Skeletal muscle satellite cell (primary cell): ENCODE data around the gene PTPRG. TPM values are rescaled to one million over a fixed set of nuclear protein-coding genes. Genes with fewer than 3 reads are reported as not detected.
A peak's percentile ranks its signal among the peaks of the same experiment; 100 is the strongest.

Experiments
- H3K27me3 ChIP-seq: 2 replicates; pipeline ENCODE4 v1.7.0; 2013; ENCODE audit warnings: low read length; ENCODE audit not compliant: control insufficient read depth, insufficient read depth
- H3K36me3 ChIP-seq: 2 replicates; pipeline ENCODE4 v1.7.0; 2013; ENCODE audit warnings: mild to moderate bottlenecking, control low read depth, low read length; ENCODE audit not compliant: insufficient read depth
- H3K4me1 ChIP-seq: 2 replicates; pipeline ENCODE4 v1.7.0; 2013; ENCODE audit warnings: low read length; ENCODE audit not compliant: control insufficient read depth, insufficient read depth
- H3K4me2 ChIP-seq: 2 replicates; pipeline ENCODE4 v1.7.0; 2013; ENCODE audit warnings: mild to moderate bottlenecking, low read length
- H3K4me3 ChIP-seq: 2 replicates; pipeline ENCODE4 v1.7.0; 2013; ENCODE audit warnings: low read length
- H3K9ac ChIP-seq: 2 replicates; pipeline ENCODE4 v1.7.0; 2013; ENCODE audit warnings: mild to moderate bottlenecking, low read depth, low read length, moderate library complexity
- H3K9me3 ChIP-seq: replicated peaks from 2 replicates; pipeline ENCODE4 v1.7.0; 2013; ENCODE audit warnings: mild to moderate bottlenecking, control low read depth, low read length
- total RNA-seq: library from RNA; depleted of rRNA; stranded (reverse); fragments of >200 nt; gene quantifications from 2 replicates; pipeline ENCODE4 v1.2.3, GENCODE V29; 2012; rRNA removed

PTPRG gene
- 41.3 and 52.2 TPM in 2 replicates for total RNA-seq

GRCh38 chr3:61561374-61562041 lies at the start of gene PTPRG:
TSS of gene PTPRG (plus strand) at chr3:61561571. CDS start at chr3:61562288, 717 bp downstream.
- peaks cover 32% of the 10 kb centered on the region for H3K4me1 ChIP-seq

GRCh38 chr3:61518590-61518989 lies 42.8 kb upstream of the PTPRG start:
- no peak overlapping the region for H3K9ac ChIP-seq
- H3K4me2 ChIP-seq = no peak overlapping the region
- no peaks in the 10 kb centered on the region for H3K9me3 ChIP-seq
- no peaks in the 10 kb centered on the region for H3K27me3 ChIP-seq
- H3K4me1 ChIP-seq = no peaks in the 10 kb centered on the region
- H3K36me3 ChIP-seq = no peaks in the 10 kb centered on the region
- H3K4me3 ChIP-seq = no peak overlapping the region

More at GRCh38 chr3:61561374-61562041, at the start of gene PTPRG:
- no peaks in the 10 kb centered on the region for H3K36me3 ChIP-seq
- H3K4me2 ChIP-seq = peak within 1 kb of the TSS; percentile 100
- no peaks in the 10 kb centered on the region for H3K27me3 ChIP-seq
- H3K9ac ChIP-seq = peak within 1 kb of the TSS; percentile 96
- H3K9me3 ChIP-seq = no peaks in the 10 kb centered on the region
- H3K4me3 ChIP-seq = peak within 1 kb of the TSS; percentile 89

GRCh38 chr3:61520966-61521628 lies 40.3 kb upstream of the PTPRG start:
- Histone ChIP-seq H3K4me2 (no peak overlapping the region), H3K36me3 (no peaks in the 10 kb centered on the region), H3K27me3 (no peaks in the 10 kb centered on the region)

GRCh38 chr3:61522060-61522459 lies 39.3 kb upstream of the PTPRG start:
- Histone ChIP-seq H3K4me1 (no peaks in the 10 kb centered on the region), H3K4me2 (no peak overlapping the region), H3K4me3 (no peak overlapping the region), H3K27me3 (no peaks in the 10 kb centered on the region), H3K9ac (no peak overlapping the region), H3K36me3 (no peaks in the 10 kb centered on the region), H3K9me3 (no peaks in the 10 kb centered on the region)

More at GRCh38 chr3:61520966-61521628, 40.3 kb upstream of the PTPRG start:
- H3K9ac ChIP-seq = no peak overlapping the region
- H3K4me1 ChIP-seq = no peaks in the 10 kb centered on the region
- H3K4me3 ChIP-seq = no peak overlapping the region
- H3K9me3 ChIP-seq = no peaks in the 10 kb centered on the region

- Histone ChIP-seq H3K36me3 (no peaks in the 10 kb centered on the region), H3K27me3 (no peaks in the 10 kb centered on the region), H3K9ac (no peak overlapping the region), H3K4me2 (no peak overlapping the region), H3K4me1 (no peaks in the 10 kb centered on the region), H3K9me3 (no peaks in the 10 kb centered on the region), H3K4me3 (no peak overlapping the region)
Observed at GRCh38 chr3:61522626-61523025, 38.7 kb upstream of the PTPRG start.

- H3K36me3 ChIP-seq = no peaks in the 10 kb centered on the region
- no peaks in the 10 kb centered on the region for H3K4me1 ChIP-seq
- no peaks in the 10 kb centered on the region for H3K9me3 ChIP-seq
- no peak overlapping the region for H3K4me3 ChIP-seq
- no peak overlapping the region for H3K9ac ChIP-seq
- no peak overlapping the region for H3K4me2 ChIP-seq
- H3K27me3 ChIP-seq = no peaks in the 10 kb centered on the region
Observed at GRCh38 chr3:61524933-61525332, 36.4 kb upstream of the PTPRG start.

- Histone ChIP-seq H3K4me2 (no peak overlapping the region), H3K4me1 (no peaks in the 10 kb centered on the region), H3K4me3 (no peak overlapping the region), H3K36me3 (no peaks in the 10 kb centered on the region), H3K9me3 (no peaks in the 10 kb centered on the region), H3K27me3 (peaks cover 4% of the 10 kb centered on the region), H3K9ac (no peak overlapping the region)
Observed at GRCh38 chr3:61526308-61526707, 35.1 kb upstream of the PTPRG start.

- H3K9ac ChIP-seq = no peak overlapping the region
Observed at GRCh38 chr3:61527011-61527410, 34.4 kb upstream of the PTPRG start.

GRCh38 chr3:61530355-61530754 lies 31.0 kb upstream of the PTPRG start:
- H3K4me1 ChIP-seq = no peaks in the 10 kb centered on the region
- peaks cover 14% of the 10 kb centered on the region for H3K27me3 ChIP-seq
- H3K9me3 ChIP-seq = no peaks in the 10 kb centered on the region
- H3K4me2 ChIP-seq = no peak overlapping the region
- H3K9ac ChIP-seq = no peak overlapping the region
- no peak overlapping the region for H3K4me3 ChIP-seq
- no peaks in the 10 kb centered on the region for H3K36me3 ChIP-seq

More at GRCh38 chr3:61527011-61527410, 34.4 kb upstream of the PTPRG start:
- Histone ChIP-seq H3K27me3 (peaks cover 11% of the 10 kb centered on the region), H3K9me3 (no peaks in the 10 kb centered on the region), H3K4me1 (no peaks in the 10 kb centered on the region), H3K36me3 (no peaks in the 10 kb centered on the region), H3K4me3 (no peak overlapping the region), H3K4me2 (no peak overlapping the region)

- Histone ChIP-seq H3K9ac (no peak overlapping the region), H3K27me3 (peaks cover 14% of the 10 kb centered on the region), H3K4me1 (no peaks in the 10 kb centered on the region), H3K36me3 (no peaks in the 10 kb centered on the region), H3K4me2 (no peak overlapping the region), H3K4me3 (no peak overlapping the region), H3K9me3 (no peaks in the 10 kb centered on the region)
Observed at GRCh38 chr3:61531528-61531927, 29.8 kb upstream of the PTPRG start.

- H3K27me3 ChIP-seq = peaks cover 14% of the 10 kb centered on the region
- H3K36me3 ChIP-seq = no peaks in the 10 kb centered on the region
- no peaks in the 10 kb centered on the region for H3K4me1 ChIP-seq
- no peak overlapping the region for H3K4me2 ChIP-seq
- H3K4me3 ChIP-seq = no peak overlapping the region
- no peak overlapping the region for H3K9ac ChIP-seq
- no peaks in the 10 kb centered on the region for H3K9me3 ChIP-seq
Observed at GRCh38 chr3:61532739-61533500, 28.5 kb upstream of the PTPRG start.
